ENCODE results near the gene RBM20.

The RBM20 gene

GRCh38 chr10:110867807-110868465 is 223.8 kb downstream of the RBM20 start:
- DNase-seq (ENCODE audit: low read depth in 1 of 2, low spot score in 1 of 2), result no peak
- no peak for TF ChIP-seq JUND (IDR thresholded peaks at IDR 0.05; ENCODE audit: low read depth)
- in situ Hi-C loops (cut with HindIII; ENCODE audit: low pct_unique_long_range_greater_than_20kb, low sequenced_read_pairs), result no loop called here

DNA sequence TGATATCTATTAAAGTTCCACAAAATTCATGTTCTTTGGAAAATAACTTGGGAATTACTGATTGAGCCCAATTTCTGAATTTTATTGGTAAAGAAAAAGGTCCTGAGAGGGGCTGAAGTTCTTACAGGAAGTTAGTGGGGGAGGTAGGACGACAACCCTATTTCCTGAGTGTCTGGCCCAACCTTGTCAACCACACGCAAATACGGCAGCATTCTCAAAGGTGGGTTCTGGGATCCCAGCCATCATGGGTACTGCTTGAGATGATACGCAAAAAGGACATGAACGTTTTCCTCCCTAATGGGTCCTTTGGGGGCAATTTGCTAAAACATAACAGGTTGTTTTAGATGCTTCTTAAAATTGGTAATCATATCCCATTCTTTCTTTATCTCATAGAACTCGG is 224.8 kb downstream of the RBM20 start:
- in situ Hi-C loops (cut with HindIII; ENCODE audit: low pct_unique_long_range_greater_than_20kb, low sequenced_read_pairs), result no loop called here
- DNase-seq (ENCODE audit: low read depth in 1 of 2, low spot score in 1 of 2), result no peak
- no peak for TF ChIP-seq JUND (IDR thresholded peaks at IDR 0.05; ENCODE audit: low read depth)

GRCh38 chr10:110870823-110871297 is 226.7 kb downstream of the RBM20 start:
- in situ Hi-C loops (cut with HindIII; ENCODE audit: low pct_unique_long_range_greater_than_20kb, low sequenced_read_pairs), result no loop called here
- peak in 1 of 2 experiments; percentile 55 for DNase-seq (ENCODE audit: low read depth in 1 of 2, low spot score in 1 of 2)

DNA sequence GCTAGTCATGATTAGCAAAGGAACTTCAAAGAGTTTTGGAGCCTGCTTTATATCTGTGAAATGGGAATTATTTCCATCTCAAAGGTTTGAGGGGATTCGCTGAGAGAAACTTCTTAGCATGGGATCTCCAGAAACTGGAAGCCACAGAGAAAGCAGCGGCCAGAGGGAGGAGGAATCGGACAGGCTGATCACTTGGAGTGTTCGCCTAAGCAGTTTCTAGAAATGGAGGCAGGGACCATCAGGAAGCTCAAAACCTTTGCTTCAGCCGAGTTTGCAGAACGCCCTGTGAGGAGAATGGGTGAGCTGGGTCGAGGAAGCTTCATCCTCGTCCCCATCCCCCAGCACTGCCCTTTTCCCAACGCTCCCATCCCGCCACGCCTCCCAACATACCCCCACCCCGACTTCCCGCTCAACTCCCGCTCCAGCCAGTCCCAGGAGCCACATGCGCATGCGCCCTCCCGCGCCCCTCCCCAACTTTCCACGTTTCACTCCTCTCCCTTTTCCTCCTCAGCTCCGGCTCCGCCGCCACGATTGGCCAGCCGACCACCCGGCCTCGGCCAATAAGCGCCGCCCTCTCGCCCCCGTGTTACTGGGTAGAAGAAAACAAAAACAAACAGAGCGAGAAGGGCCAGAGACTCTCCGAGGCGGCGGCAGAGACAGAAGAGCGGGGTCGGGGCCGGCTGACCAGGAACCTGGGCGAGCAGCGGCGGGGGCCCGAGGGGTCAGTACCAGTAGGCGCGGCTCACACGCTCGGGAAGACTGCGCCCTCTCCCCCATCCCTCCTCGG is 227.4 kb downstream of the RBM20 start, which contains the start of gene PDCD4:
TSS of gene PDCD4 (plus strand) at position 631 of the 787 bp plus-strand sequence. CDS start 4,100 bp downstream, outside the sequence.
- TF ChIP-seq JUND (IDR thresholded peaks at IDR 0.05; ENCODE audit: low read depth), result no peak
- peak; percentile 38 to 98 for DNase-seq (ENCODE audit: low read depth in 1 of 2, low spot score in 1 of 2)
- in situ Hi-C loops (cut with HindIII; ENCODE audit: low pct_unique_long_range_greater_than_20kb, low sequenced_read_pairs), result no loop called here

More at GRCh38 chr10:110870823-110871297, 226.7 kb downstream of the RBM20 start:
- TF ChIP-seq JUND (IDR thresholded peaks at IDR 0.05; ENCODE audit: low read depth), result no peak

DNA sequence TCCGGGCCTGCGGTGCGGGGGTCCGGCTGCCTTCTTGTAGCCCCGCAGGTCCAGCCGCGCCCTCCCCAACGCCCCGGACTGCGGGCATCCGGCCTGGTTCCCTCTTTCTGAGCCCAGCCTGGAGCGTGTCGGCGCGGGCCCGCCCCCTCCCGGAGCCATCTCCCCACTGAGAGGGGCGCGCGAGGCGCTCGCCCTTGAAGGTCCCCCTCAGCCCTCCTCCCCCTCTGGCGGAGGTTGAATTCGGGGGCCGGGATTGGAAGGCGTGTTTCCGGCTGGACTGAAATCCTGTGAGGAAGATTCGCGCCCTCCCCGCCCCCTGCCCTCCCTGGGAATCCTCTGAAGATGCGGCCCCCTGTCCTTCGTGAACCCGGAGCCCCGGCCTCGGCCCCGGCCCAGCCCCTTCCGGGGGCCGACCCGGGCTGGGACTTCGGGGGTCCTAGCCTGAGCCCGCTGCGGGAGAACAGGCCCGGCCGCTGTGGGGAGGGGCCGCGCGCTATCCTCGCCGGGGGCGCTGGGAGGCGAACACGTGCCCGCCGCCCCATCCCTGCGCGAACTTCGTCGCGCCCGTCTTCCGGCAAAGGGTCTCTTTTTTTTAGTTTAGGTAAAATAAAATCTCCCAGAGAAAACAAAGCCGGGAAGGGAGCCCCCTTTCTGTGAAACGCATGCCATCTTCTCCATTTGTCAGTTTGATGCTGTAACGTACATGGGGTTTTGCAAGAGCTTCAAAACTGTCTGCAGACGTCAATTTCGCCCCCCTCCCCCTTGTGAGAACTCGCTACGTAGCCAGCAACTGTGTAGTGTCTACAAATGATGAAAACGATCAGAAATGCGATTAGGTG is 228.2 kb downstream of the RBM20 start:
- TF ChIP-seq JUND (IDR thresholded peaks at IDR 0.05; ENCODE audit: low read depth), result 0 out of 2 replicates have a peak, but pooled peaks have one; percentile 19
- in situ Hi-C loops (cut with HindIII; ENCODE audit: low pct_unique_long_range_greater_than_20kb, low sequenced_read_pairs), result no loop called here
- DNase-seq (ENCODE audit: low read depth in 1 of 2, low spot score in 1 of 2), result peak in 1 of 2 experiments; percentile 94

DNA sequence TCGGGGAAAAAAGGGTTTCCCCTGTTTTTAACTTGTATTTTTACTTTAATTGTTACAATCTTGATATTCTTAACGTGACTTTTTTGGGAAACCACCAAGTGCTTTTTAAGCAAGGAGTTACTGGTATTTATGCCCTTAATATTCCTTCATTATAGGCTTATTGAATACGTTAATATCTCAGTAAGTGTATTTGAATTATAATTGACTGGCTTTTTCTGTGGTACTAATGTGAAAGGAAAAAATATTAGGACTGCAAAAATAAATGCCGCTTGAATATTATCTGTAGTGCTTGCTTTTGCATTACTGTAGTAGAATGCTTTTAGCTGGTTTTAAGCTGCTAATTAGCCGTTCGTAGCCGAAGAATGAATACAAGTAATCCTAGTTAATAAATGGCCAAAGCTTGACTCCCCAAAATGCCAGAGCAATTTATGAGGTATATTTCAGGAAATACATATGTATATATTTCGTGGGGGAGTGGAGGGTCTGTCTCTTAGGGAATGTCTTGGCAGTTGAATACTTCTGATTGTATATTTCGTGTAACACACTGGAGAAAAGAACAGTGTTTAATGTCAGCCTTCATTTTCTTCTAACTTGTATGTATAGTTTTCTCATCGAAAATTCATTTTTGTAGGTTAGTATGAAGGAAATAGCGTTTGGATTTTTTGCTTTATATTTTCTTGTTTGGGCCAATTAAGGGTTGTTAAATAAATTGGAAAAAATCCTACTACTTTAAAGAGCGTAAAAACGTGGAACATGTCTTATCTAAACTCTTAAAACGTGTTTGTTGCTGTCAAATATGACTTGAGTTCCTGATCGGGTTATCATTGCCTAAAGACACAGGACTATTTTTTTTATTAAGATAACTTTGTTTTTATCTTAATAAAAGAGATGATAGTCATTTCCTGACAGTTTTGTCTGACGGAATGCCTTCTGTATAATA is 229.1 kb downstream of the RBM20 start:
- in situ Hi-C loops (cut with HindIII; ENCODE audit: low pct_unique_long_range_greater_than_20kb, low sequenced_read_pairs), result no loop called here
- no peak for TF ChIP-seq JUND (IDR thresholded peaks at IDR 0.05; ENCODE audit: low read depth)
- DNase-seq (ENCODE audit: low read depth in 1 of 2, low spot score in 1 of 2), result no peak

- peak in 1 of 2 experiments; percentile 59 for DNase-seq (ENCODE audit: low read depth in 1 of 2, low spot score in 1 of 2)
- no peak for TF ChIP-seq JUND (IDR thresholded peaks at IDR 0.05; ENCODE audit: low read depth)
- in situ Hi-C loops (cut with HindIII; ENCODE audit: low pct_unique_long_range_greater_than_20kb, low sequenced_read_pairs), result no loop called here
Observed at GRCh38 chr10:110873951-110874350, 229.8 kb downstream of the RBM20 start.

DNA sequence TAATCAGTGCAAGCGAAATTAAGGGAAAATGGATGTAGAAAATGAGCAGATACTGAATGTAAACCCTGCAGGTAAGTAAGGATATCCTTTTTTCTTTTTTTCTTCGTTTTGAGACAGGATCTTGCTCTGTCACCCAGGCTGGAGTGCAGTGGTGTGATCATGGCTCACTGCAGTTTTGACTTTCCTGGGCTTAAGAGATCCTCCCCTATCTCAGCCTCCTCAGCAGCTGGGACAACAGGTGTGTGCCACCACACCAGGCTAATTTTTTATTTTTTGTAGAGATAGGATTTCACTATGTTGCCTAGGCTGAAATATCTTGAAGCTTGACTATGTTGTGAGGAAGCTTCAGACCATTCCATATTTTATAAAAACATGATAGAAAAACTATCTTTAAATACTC is 231.9 kb downstream of the RBM20 start:
- TF ChIP-seq JUND (IDR thresholded peaks at IDR 0.05; ENCODE audit: low read depth), result no peak
- in situ Hi-C loops (cut with HindIII; ENCODE audit: low pct_unique_long_range_greater_than_20kb, low sequenced_read_pairs), result no loop called here
- no peak for DNase-seq (ENCODE audit: low read depth in 1 of 2, low spot score in 1 of 2)

- TF ChIP-seq JUND (IDR thresholded peaks at IDR 0.05; ENCODE audit: low read depth), result no peak
- in situ Hi-C loops (cut with HindIII; ENCODE audit: low pct_unique_long_range_greater_than_20kb, low sequenced_read_pairs), result no loop called here
- no peak for DNase-seq (ENCODE audit: low read depth in 1 of 2, low spot score in 1 of 2)
Observed at GRCh38 chr10:110876788-110877187, 232.7 kb downstream of the RBM20 start.

- in situ Hi-C loops (cut with HindIII; ENCODE audit: low pct_unique_long_range_greater_than_20kb, low sequenced_read_pairs), result no loop called here
- DNase-seq (ENCODE audit: low read depth in 1 of 2, low spot score in 1 of 2), result peak in 1 of 2 experiments; percentile 52
- no peak for TF ChIP-seq JUND (IDR thresholded peaks at IDR 0.05; ENCODE audit: low read depth)
Observed at GRCh38 chr10:110880012-110880411, 235.9 kb downstream of the RBM20 start.

DNA sequence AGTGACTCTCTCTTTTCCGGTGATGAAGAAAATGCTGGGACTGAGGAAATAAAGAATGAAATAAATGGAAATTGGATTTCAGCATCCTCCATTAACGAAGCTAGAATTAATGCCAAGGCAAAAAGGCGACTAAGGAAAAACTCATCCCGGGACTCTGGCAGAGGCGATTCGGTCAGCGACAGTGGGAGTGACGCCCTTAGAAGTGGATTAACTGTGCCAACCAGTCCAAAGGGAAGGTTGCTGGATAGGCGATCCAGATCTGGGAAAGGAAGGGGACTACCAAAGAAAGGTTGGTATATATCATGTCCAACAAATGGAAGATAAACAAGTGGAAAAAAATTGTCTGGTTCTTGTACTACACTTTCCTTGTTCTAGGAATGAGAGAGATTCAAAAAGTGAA is 237.1 kb downstream of the RBM20 start:
- in situ Hi-C loops (cut with HindIII; ENCODE audit: low pct_unique_long_range_greater_than_20kb, low sequenced_read_pairs), result no loop called here
- peak in 1 of 2 experiments; percentile 78 for DNase-seq (ENCODE audit: low read depth in 1 of 2, low spot score in 1 of 2)
- no peak for TF ChIP-seq JUND (IDR thresholded peaks at IDR 0.05; ENCODE audit: low read depth)
